Measurements from ENCODE around the gene EXOSC1. TPM values are rescaled to one million over a fixed set of nuclear protein-coding genes. Genes with fewer than 3 reads are reported as not detected.

Gene EXOSC1
- total and polyA plus RNA-seq, 7 donors = 29.1 to 42.6 (median 37.5) TPM

- H3K4me1 ChIP-seq = peaks cover 0 to 22% (median 15%) of the 10 kb centered on the region in 4 donors
Observed at GRCh38 chr10:97452352-97452751, 6.5 kb upstream of the EXOSC1 start.

GRCh38 chr10:97451605-97452004 lies 5.8 kb upstream of the EXOSC1 start:
- intact Hi-C loops (cut with DNase I) = no loop called here
- H3K4me3 ChIP-seq = no peak overlapping the region
- peaks cover 0 to 29% (median 23%) of the 10 kb centered on the region in 4 donors for H3K4me1 ChIP-seq
- peaks cover 5 to 51% (median 13%) of the 10 kb centered on the region in 4 donors for H3K36me3 ChIP-seq
- no peaks in the 10 kb centered on the region for H3K9me3 ChIP-seq
- TF ChIP-seq CTCF (IDR thresholded peaks at IDR 0.05) (no peak), EP300 (IDR thresholded peaks at IDR 0.05) (no peak), POLR2AphosphoS5 (IDR thresholded peaks at IDR 0.05) (peak in 1 of 4 donors; percentile 14), POLR2A (IDR thresholded peaks at IDR 0.05) (no peak)
- H3K27ac ChIP-seq = no peak overlapping the region
- H3K27me3 ChIP-seq = no peaks in the 10 kb centered on the region
- 97% methylated on average over 17 of the region's 17 CpGs for WGBS, 2 donors
- DNase-seq = no peak

More at GRCh38 chr10:97452352-97452751, 6.5 kb upstream of the EXOSC1 start:
- Histone ChIP-seq H3K4me3 (no peak overlapping the region), H3K27me3 (no peaks in the 10 kb centered on the region), H3K9me3 (no peaks in the 10 kb centered on the region), H3K36me3 (peaks cover 5 to 58% (median 18%) of the 10 kb centered on the region in 4 donors), H3K27ac (no peak overlapping the region)
- TF ChIP-seq POLR2AphosphoS5 (IDR thresholded peaks at IDR 0.05) = no peak
- TF ChIP-seq EP300 (IDR thresholded peaks at IDR 0.05) = no peak
- TF ChIP-seq POLR2A (IDR thresholded peaks at IDR 0.05) = no peak
- no peak for TF ChIP-seq CTCF (IDR thresholded peaks at IDR 0.05)
- no peak for DNase-seq
- intact Hi-C loops (cut with DNase I) = no loop called here
- 90 to 95% methylated on average over 6 of the region's 6 CpGs for WGBS, 2 donors

- no peak for DNase-seq
- peaks cover 3 to 43% (median 6%) of the 10 kb centered on the region in 4 donors for H3K36me3 ChIP-seq
- H3K9me3 ChIP-seq = no peaks in the 10 kb centered on the region
- intact Hi-C loops (cut with DNase I) = no loop called here
- TF ChIP-seq EP300 (IDR thresholded peaks at IDR 0.05) (no peak), CTCF (IDR thresholded peaks at IDR 0.05) (no peak), POLR2AphosphoS5 (IDR thresholded peaks at IDR 0.05) (no peak), POLR2A (IDR thresholded peaks at IDR 0.05) (no peak)
- H3K27ac ChIP-seq = no peak overlapping the region
- no peaks in the 10 kb centered on the region for H3K27me3 ChIP-seq
- H3K4me1 ChIP-seq = peaks cover 0 to 34% (median 25%) of the 10 kb centered on the region in 4 donors
- H3K4me3 ChIP-seq = no peak overlapping the region
- WGBS, 2 donors = 65 to 85% methylated on average over 2 of the region's 2 CpGs
Observed at GRCh38 chr10:97450828-97451227, 5.0 kb upstream of the EXOSC1 start.

GRCh38 chr10:97445357-97445721 lies 467 bp downstream of the EXOSC1 start:
- peaks cover 0 to 23% (median 4%) of the 10 kb centered on the region in 4 donors for H3K36me3 ChIP-seq
- DNase-seq = no peak
- WGBS, 2 donors = 1 to 3% methylated on average over 13 of the region's 13 CpGs
- peak overlapping the region; percentile 69 to 89 (median 77) for H3K4me3 ChIP-seq
- H3K27me3 ChIP-seq = no peaks in the 10 kb centered on the region
- H3K9me3 ChIP-seq = no peaks in the 10 kb centered on the region
- no peak for TF ChIP-seq POLR2A (IDR thresholded peaks at IDR 0.05)
- TF ChIP-seq POLR2AphosphoS5 (IDR thresholded peaks at IDR 0.05) = no peak
- TF ChIP-seq EP300 (IDR thresholded peaks at IDR 0.05) = no peak
- TF ChIP-seq CTCF (IDR thresholded peaks at IDR 0.05) = no peak
- intact Hi-C loops (cut with DNase I) = loop anchor here (2.0 to 5.0 kb wide), 2 partner anchors 17 to 52 kb away; partner anchors contain the start of genes MMS19 and UBTD1
- peaks cover 0 to 35% (median 31%) of the 10 kb centered on the region in 4 donors for H3K4me1 ChIP-seq
- peak overlapping the region; percentile 77 to 83 (median 81) for H3K27ac ChIP-seq

- no peak overlapping the region for H3K27ac ChIP-seq
- 86% methylated on average over 1 of the region's 1 CpG for WGBS, 2 donors
- peaks cover 0 to 34% (median 8%) of the 10 kb centered on the region in 4 donors for H3K36me3 ChIP-seq
- H3K4me1 ChIP-seq = peaks cover 0 to 35% (median 31%) of the 10 kb centered on the region in 4 donors
- no peak for DNase-seq
- intact Hi-C loops (cut with DNase I) = loop anchor here (2.0 kb wide), 1 partner anchor 15 kb away; no protein-coding TSS in a partner anchor
- H3K27me3 ChIP-seq = no peaks in the 10 kb centered on the region
- no peaks in the 10 kb centered on the region for H3K9me3 ChIP-seq
- no peak overlapping the region for H3K4me3 ChIP-seq
- no peak for TF ChIP-seq CTCF (IDR thresholded peaks at IDR 0.05)
- TF ChIP-seq EP300 (IDR thresholded peaks at IDR 0.05) = no peak
- TF ChIP-seq POLR2A (IDR thresholded peaks at IDR 0.05) = no peak
- no peak for TF ChIP-seq POLR2AphosphoS5 (IDR thresholded peaks at IDR 0.05)
Observed at GRCh38 chr10:97444212-97444611, 1.6 kb downstream of the EXOSC1 start.

Measured in sigmoid colon (tissue), 7 donors.